ENCODE results near the gene TRIOBP.

DNA sequence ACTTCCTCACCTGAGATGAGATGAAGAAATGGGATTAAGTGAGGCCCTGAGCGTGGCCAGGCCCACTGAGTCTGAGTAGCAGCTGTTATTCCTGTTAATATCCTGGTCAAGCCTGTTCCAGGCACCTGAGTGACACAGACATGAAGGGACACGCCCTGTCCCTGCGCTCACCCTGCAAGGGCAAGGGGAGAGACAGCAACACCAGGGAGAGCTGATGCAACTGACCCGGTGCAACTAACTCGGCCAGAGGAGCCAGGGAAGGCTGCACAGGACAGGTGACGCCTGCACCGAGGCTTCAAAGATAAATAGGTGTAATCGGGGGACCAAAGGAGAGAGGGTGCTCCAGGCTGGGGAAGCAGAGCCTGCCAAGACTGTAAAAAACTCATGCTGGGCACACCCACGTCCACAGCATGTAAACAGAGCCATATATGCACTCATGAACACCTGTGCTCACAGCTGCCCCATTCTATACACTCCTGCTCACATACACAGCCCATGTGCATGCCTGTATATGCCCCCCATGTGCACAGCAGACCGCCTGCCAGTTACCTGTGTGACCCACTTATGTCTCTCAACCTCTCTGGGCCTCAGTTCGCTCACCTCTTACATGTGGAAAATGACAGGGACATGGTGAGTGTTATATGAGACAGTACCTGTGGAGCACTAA, 88.1 kb downstream of the TRIOBP start:
- TF ChIP-seq, protein P1, sequence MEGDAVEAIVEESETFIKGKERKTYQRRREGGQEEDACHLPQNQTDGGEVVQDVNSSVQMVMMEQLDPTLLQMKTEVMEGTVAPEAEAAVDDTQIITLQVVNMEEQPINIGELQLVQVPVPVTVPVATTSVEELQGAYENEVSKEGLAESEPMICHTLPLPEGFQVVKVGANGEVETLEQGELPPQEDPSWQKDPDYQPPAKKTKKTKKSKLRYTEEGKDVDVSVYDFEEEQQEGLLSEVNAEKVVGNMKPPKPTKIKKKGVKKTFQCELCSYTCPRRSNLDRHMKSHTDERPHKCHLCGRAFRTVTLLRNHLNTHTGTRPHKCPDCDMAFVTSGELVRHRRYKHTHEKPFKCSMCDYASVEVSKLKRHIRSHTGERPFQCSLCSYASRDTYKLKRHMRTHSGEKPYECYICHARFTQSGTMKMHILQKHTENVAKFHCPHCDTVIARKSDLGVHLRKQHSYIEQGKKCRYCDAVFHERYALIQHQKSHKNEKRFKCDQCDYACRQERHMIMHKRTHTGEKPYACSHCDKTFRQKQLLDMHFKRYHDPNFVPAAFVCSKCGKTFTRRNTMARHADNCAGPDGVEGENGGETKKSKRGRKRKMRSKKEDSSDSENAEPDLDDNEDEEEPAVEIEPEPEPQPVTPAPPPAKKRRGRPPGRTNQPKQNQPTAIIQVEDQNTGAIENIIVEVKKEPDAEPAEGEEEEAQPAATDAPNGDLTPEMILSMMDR (conservative IDR thresholded peaks at IDR 0.05), result no peak
- TF ChIP-seq ZFX (IDR thresholded peaks at IDR 0.05), result no peak
